OCI-LY7 (cell line): ENCODE data around the gene EMC9.

Source experiments
- CTCF ChIP-seq: fragments of 200-600 bp; sonication (generic); conservative IDR thresholded peaks from 2 replicates; pipeline ENCODE4 v1.5.1; 2014; ENCODE audit warnings: mild to moderate bottlenecking, antibody characterized with exemption, low read length, moderate library complexity, mixed read lengths
- EZH2phosphoT487 ChIP-seq: fragments of 200-600 bp; sonication (generic); IDR thresholded peaks from 2 replicates; pipeline ENCODE4 v1.6.1; 2018; ENCODE audit warnings: low read depth, borderline replicate concordance, mild to moderate bottlenecking, mixed run types, antibody characterized with exemption, low read length, moderate library complexity, mixed read lengths

GRCh38 chr14:24114532-24115421 is 26.6 kb downstream of the EMC9 start, which contains the start of the genes DCAF11 and NRL:
- TF ChIP-seq CTCF (no peak), EZH2phosphoT487 (no peak)
